ENCODE results near the gene ZNF468.
"Not testable (repeated sequence)": the region's sequence is repeated elsewhere in the genome, so short reads cannot be mapped to it uniquely, and the experiment has no call there.

The ZNF468 gene

GRCh38 chr19:52857378-52858191, at the start of gene ZNF468:
Gene ZNF468 (minus strand): TSS chr19:52857619. CDS start chr19:52854272, 3,347 bp downstream.
- DNase-seq (ENCODE audit: low read depth in 1 of 2, low spot score in 1 of 2): peak; percentile 31 to 68
- in situ Hi-C loops (cut with HindIII; ENCODE audit: low pct_unique_long_range_greater_than_20kb, low sequenced_read_pairs): not testable (repeated sequence)

GRCh38 chr19:52904052-52904780, 46.8 kb upstream of the ZNF468 start:
- in situ Hi-C loops (cut with HindIII; ENCODE audit: low pct_unique_long_range_greater_than_20kb, low sequenced_read_pairs); DNase-seq (ENCODE audit: low read depth in 1 of 2, low spot score in 1 of 2): not testable (repeated sequence)

GRCh38 chr19:52901842-52902241, 44.4 kb upstream of the ZNF468 start:
- no peak for TF ChIP-seq JUND (IDR thresholded peaks at IDR 0.05; ENCODE audit: low read depth)
- no peak for DNase-seq (ENCODE audit: low read depth in 1 of 2, low spot score in 1 of 2)
- in situ Hi-C loops (cut with HindIII; ENCODE audit: low pct_unique_long_range_greater_than_20kb, low sequenced_read_pairs): no loop called here

GRCh38 chr19:52898596-52898995, 41.2 kb upstream of the ZNF468 start:
- in situ Hi-C loops (cut with HindIII; ENCODE audit: low pct_unique_long_range_greater_than_20kb, low sequenced_read_pairs); DNase-seq (ENCODE audit: low read depth in 1 of 2, low spot score in 1 of 2): not testable (repeated sequence)

GRCh38 chr19:52898101-52898500, 40.7 kb upstream of the ZNF468 start:
- in situ Hi-C loops (cut with HindIII; ENCODE audit: low pct_unique_long_range_greater_than_20kb, low sequenced_read_pairs): no loop called here
- DNase-seq (ENCODE audit: low read depth in 1 of 2, low spot score in 1 of 2): peak in 1 of 2 experiments; percentile 1
- TF ChIP-seq JUND (IDR thresholded peaks at IDR 0.05; ENCODE audit: low read depth): no peak

- no peak for TF ChIP-seq JUND (IDR thresholded peaks at IDR 0.05; ENCODE audit: low read depth)
- in situ Hi-C loops (cut with HindIII; ENCODE audit: low pct_unique_long_range_greater_than_20kb, low sequenced_read_pairs): no loop called here
- DNase-seq (ENCODE audit: low read depth in 1 of 2, low spot score in 1 of 2): peak; percentile 85 to 95
Measured at GRCh38 chr19:52897138-52897935, 39.9 kb upstream of the ZNF468 start, which contains the start of gene ZNF320. Gene ZNF320 (minus strand): TSS chr19:52897635. CDS start chr19:52890255, 7,380 bp downstream.

- in situ Hi-C loops (cut with HindIII; ENCODE audit: low pct_unique_long_range_greater_than_20kb, low sequenced_read_pairs): no loop called here
- peak; percentile 38 to 70 for DNase-seq (ENCODE audit: low read depth in 1 of 2, low spot score in 1 of 2)
- no peak for TF ChIP-seq JUND (IDR thresholded peaks at IDR 0.05; ENCODE audit: low read depth)
Measured at GRCh38 chr19:52896431-52897137, 39.2 kb upstream of the ZNF468 start.

- TF ChIP-seq JUND (IDR thresholded peaks at IDR 0.05; ENCODE audit: low read depth): no peak
- DNase-seq (ENCODE audit: low read depth in 1 of 2, low spot score in 1 of 2): no peak
- in situ Hi-C loops (cut with HindIII; ENCODE audit: low pct_unique_long_range_greater_than_20kb, low sequenced_read_pairs): no loop called here
Measured at GRCh38 chr19:52891336-52891735, 33.9 kb upstream of the ZNF468 start.

GRCh38 chr19:52889931-52890330, 32.5 kb upstream of the ZNF468 start:
- no peak for TF ChIP-seq JUND (IDR thresholded peaks at IDR 0.05; ENCODE audit: low read depth)
- DNase-seq (ENCODE audit: low read depth in 1 of 2, low spot score in 1 of 2): peak in 1 of 2 experiments; percentile 1
- in situ Hi-C loops (cut with HindIII; ENCODE audit: low pct_unique_long_range_greater_than_20kb, low sequenced_read_pairs): no loop called here

GRCh38 chr19:52889076-52889475, 31.7 kb upstream of the ZNF468 start:
- in situ Hi-C loops (cut with HindIII; ENCODE audit: low pct_unique_long_range_greater_than_20kb, low sequenced_read_pairs): no loop called here
- TF ChIP-seq JUND (IDR thresholded peaks at IDR 0.05; ENCODE audit: low read depth): no peak
- DNase-seq (ENCODE audit: low read depth in 1 of 2, low spot score in 1 of 2): no peak

- no peak for DNase-seq (ENCODE audit: low read depth in 1 of 2, low spot score in 1 of 2)
- in situ Hi-C loops (cut with HindIII; ENCODE audit: low pct_unique_long_range_greater_than_20kb, low sequenced_read_pairs): no loop called here
- no peak for TF ChIP-seq JUND (IDR thresholded peaks at IDR 0.05; ENCODE audit: low read depth)
Measured at GRCh38 chr19:52880895-52881389, 23.5 kb upstream of the ZNF468 start.

- DNase-seq (ENCODE audit: low read depth in 1 of 2, low spot score in 1 of 2); in situ Hi-C loops (cut with HindIII; ENCODE audit: low pct_unique_long_range_greater_than_20kb, low sequenced_read_pairs): not testable (repeated sequence)
Measured at GRCh38 chr19:52872996-52873395, 15.6 kb upstream of the ZNF468 start.

Measured in T47D (cell line).